CD14-positive monocyte (primary cell): ENCODE data around the gene TMEM59L. TPM values are rescaled to one million over a fixed set of nuclear protein-coding genes. Genes with fewer than 3 reads are reported as not detected.

Source experiments
- DNase-seq, 3 donors: peaks; one replicate each; pipeline ENCODE4 v3.0.0-alpha.2; 2011 to 2022
- H2AFZ ChIP-seq: 2 replicates; pipeline ENCODE4 v1.6.0; 2012; ENCODE audit warnings: mild to moderate bottlenecking, low read depth, low read length, inconsistent platforms; ENCODE audit not compliant: insufficient read depth, poor library complexity, severe bottlenecking
- H3K27ac ChIP-seq, 2 donors: 1 replicate in 1 of 2; 2 replicates in 1 of 2; pipeline ENCODE4 v1.5.1; 2012 to 2013; ENCODE audit warnings: low read length in 2 of 2, control low read depth in 1 of 2, inconsistent platforms in 1 of 2, low read depth in 1 of 2, mild to moderate bottlenecking in 1 of 2
- H3K27me3 ChIP-seq, 2 donors: one replicate each; pipeline versions ENCODE4 v1.6.0 to v1.6.1; 2011 to 2013; ENCODE audit warnings: low read length in 2 of 2; ENCODE audit not compliant: control insufficient read depth in 2 of 2, insufficient read depth in 2 of 2
- H3K36me3 ChIP-seq, 2 donors: replicated peaks in 1 of 2; 1 replicate in 1 of 2; 2 replicates in 1 of 2; pipeline versions ENCODE4 v1.5.1 to v1.6.1; 2012 to 2013; ENCODE audit warnings: low read length in 2 of 2, control low read depth in 1 of 2, inconsistent platforms in 1 of 2, mild to moderate bottlenecking in 1 of 2; ENCODE audit not compliant: insufficient read depth in 2 of 2, control insufficient read depth in 1 of 2
- H3K4me1 ChIP-seq, 2 donors: 1 replicate in 1 of 2; 2 replicates in 1 of 2; pipeline versions ENCODE4 v1.5.1 to v1.6.1; 2012 to 2013; ENCODE audit warnings: low read length in 2 of 2, control low read depth in 1 of 2, inconsistent platforms in 1 of 2, mild to moderate bottlenecking in 1 of 2, moderate library complexity in 1 of 2; ENCODE audit not compliant: insufficient read depth in 2 of 2, control insufficient read depth in 1 of 2
- H3K4me2 ChIP-seq: replicated peaks from 2 replicates; pipeline ENCODE3; 2012; ENCODE audit warnings: low read length, moderate library complexity, mild to moderate bottlenecking; ENCODE audit not compliant: poor library complexity, severe bottlenecking; ENCODE audit errors: extremely low read depth
- H3K4me3 ChIP-seq, 3 experiments: fragments of 200-600 bp in 1 of 3; sonication (generic) in 1 of 3; replicated peaks in 1 of 3; 1 replicate in 2 of 3; 2 replicates in 1 of 3; pipeline ENCODE4 v1.5.1; 2011 to 2013; ENCODE audit warnings: low read length in 3 of 3, mild to moderate bottlenecking in 3 of 3, control low read depth in 2 of 3, low read depth in 2 of 3, inconsistent platforms in 1 of 3, moderate library complexity in 1 of 3
- H3K79me2 ChIP-seq: 2 replicates; pipeline ENCODE4 v1.6.0; 2012; ENCODE audit warnings: mild to moderate bottlenecking, control low read depth, inconsistent platforms, low read length, moderate library complexity; ENCODE audit not compliant: insufficient read depth
- H3K9ac ChIP-seq: 2 replicates; pipeline ENCODE4 v1.6.0; 2017; ENCODE audit warnings: low read length, mild to moderate bottlenecking; ENCODE audit not compliant: insufficient read depth, poor library complexity, severe bottlenecking
- H3K9me3 ChIP-seq, 2 donors: replicated peaks in 1 of 2; 1 replicate in 1 of 2; 2 replicates in 1 of 2; pipeline versions ENCODE4 v1.5.1 to v1.6.1; 2012 to 2013; ENCODE audit warnings: low read length in 2 of 2, control low read depth in 1 of 2; ENCODE audit not compliant: control insufficient read depth in 1 of 2, insufficient read depth in 1 of 2
- H4K20me1 ChIP-seq: 2 replicates; pipeline ENCODE4 v1.6.0; 2012; ENCODE audit warnings: mild to moderate bottlenecking, low read length, control low read depth, moderate library complexity; ENCODE audit not compliant: insufficient read depth
- H3K27ac Mint-ChIP-seq, 7 donors: one replicate each; pipeline ENCODE4 v1.8.0; 2020; ENCODE audit warnings: mild to moderate bottlenecking in 7 of 7, mixed read lengths in 7 of 7, moderate library complexity in 6 of 7, inconsistent platforms in 2 of 7
- H3K27me3 Mint-ChIP-seq, 3 donors: one replicate each; pipeline ENCODE4 v1.8.0; 2021 to 2022; ENCODE audit warnings: low read depth in 3 of 3, mild to moderate bottlenecking in 3 of 3, mixed read lengths in 3 of 3, moderate library complexity in 3 of 3, inconsistent platforms in 1 of 3
- H3K36me3 Mint-ChIP-seq, 2 donors: one replicate each; pipeline ENCODE4 v1.8.0; 2020; ENCODE audit warnings: mixed read lengths in 2 of 2, inconsistent platforms in 1 of 2, mild to moderate bottlenecking in 1 of 2
- H3K4me1 Mint-ChIP-seq: one replicate; pipeline ENCODE4 v1.8.0; 2020; ENCODE audit warnings: mild to moderate bottlenecking, mixed read lengths
- H3K4me3 Mint-ChIP-seq, 2 donors: one replicate each; pipeline ENCODE4 v1.8.0; 2020; ENCODE audit warnings: mild to moderate bottlenecking in 2 of 2, mixed read lengths in 2 of 2, moderate library complexity in 1 of 2
- H3K9me3 Mint-ChIP-seq, 7 donors: one replicate each; pipeline ENCODE4 v1.8.0; 2020 to 2022; ENCODE audit warnings: mixed read lengths in 7 of 7, mild to moderate bottlenecking in 6 of 7, moderate library complexity in 6 of 7, inconsistent platforms in 2 of 7
- CTCF ChIP-seq: fragments of 200-600 bp; IDR thresholded peaks from one replicate; pipeline ENCODE4 v1.8.0; 2022; ENCODE audit warnings: antibody characterized with exemption, mild to moderate bottlenecking
- WGBS: methylation state at CpG from one replicate; pipeline ENCODE4 v1.1.5; 2013; ENCODE audit warnings: missing lambda C conversion rate; ENCODE audit not compliant: insufficient coverage; 5-methylcytosine and 5-hydroxymethylcytosine counted together
- intact Hi-C, 2 donors: fragments of 100-400 bp; cut with micrococcal nuclease; formaldehyde crosslinking; loops; one replicate each; pipeline versions ENCODE4 v1.15.0 to v1.15.1; 2023
- polyA plus RNA-seq, 3 donors: library from polyadenylated mRNA; depleted of rRNA in 1 of 3; unstranded in 2 of 3; stranded (reverse) in 1 of 3; fragments of 300-500 nt in 2 of 3; fragments of >200 nt in 1 of 3; fragmentation: Illumina TruSeq in 2 of 3; gene quantifications; 1 replicate in 2 of 3; 2 replicates in 1 of 3; pipeline ENCODE4 v1.2.3, GENCODE V29; 2012 to 2021

Gene TMEM59L
- polyA plus RNA-seq, 3 donors, result not detected

GRCh38 chr19:18589380-18590272 lies 23.0 kb upstream of the TMEM59L start:
- peaks cover 10 to 21% of the 10 kb centered on the region in 2 donors for H3K36me3 Mint-ChIP-seq
- WGBS, result 18% methylated on average over 48 of the region's 52 CpGs
- intact Hi-C loops, result loop anchor here (5.0 to 10.0 kb wide), 2 partner anchors 127 to 135 kb away; no protein-coding TSS in a partner anchor
- DNase-seq, result peak; percentile 49 to 63 (median 50)
- H3K4me1 Mint-ChIP-seq, result peaks cover 45% of the 10 kb centered on the region
- H3K4me1 ChIP-seq, result peaks cover 38 to 60% of the 10 kb centered on the region in 2 donors
- peaks cover 4 to 15% (median 14%) of the 10 kb centered on the region in 3 donors for H3K27me3 Mint-ChIP-seq
- H3K4me3 ChIP-seq, result peak overlapping the region; percentile 65 to 92 (median 69)
- peak overlapping the region; percentile 65 to 91 (median 84) for H3K27ac Mint-ChIP-seq
- peaks cover 7 to 8% of the 10 kb centered on the region in 2 donors for H3K36me3 ChIP-seq
- H3K27me3 ChIP-seq, result peaks cover 0 to 7% of the 10 kb centered on the region in 2 donors
- H3K9me3 Mint-ChIP-seq, result peaks cover 0 to 3% (median 0%) of the 10 kb centered on the region in 7 donors
- no peaks in the 10 kb centered on the region for H3K9me3 ChIP-seq
- H3K27ac ChIP-seq, result peak overlapping the region; percentile 56 to 84
- H3K4me3 Mint-ChIP-seq, result peak overlapping the region; percentile 78 to 89
- peaks cover 8% of the 10 kb centered on the region for H3K79me2 ChIP-seq
- H3K4me2 ChIP-seq, result peak overlapping the region; percentile 99
- peak overlapping the region; percentile 76 for H3K9ac ChIP-seq
- no peak for TF ChIP-seq CTCF
- peaks cover 30% of the 10 kb centered on the region for H4K20me1 ChIP-seq
- peak overlapping the region; percentile 91 for H2AFZ ChIP-seq
